ENCODE data around the gene WDFY2. TPM values are rescaled to one million over a fixed set of nuclear protein-coding genes. Genes with fewer than 3 reads are reported as not detected.
A peak's percentile ranks its signal among the peaks of the same experiment; 100 is the strongest.
"Not testable (repeated sequence)": the region's sequence is repeated elsewhere in the genome, so short reads cannot be mapped to it uniquely, and the experiment has no call there.

WDFY2 gene
- total RNA-seq, 5 donors from 2014 or later (not counting 1 experiment from before 2014, with no cell fraction given): 18.2 to 28.3 (median 20.0) TPM

- ChIA-PET CTCF (interaction anchor here in 1 of 2 donors (0.8 kb wide), 1 partner anchor 39 kb away, joined by 4 read pairs; no protein-coding TSS in a partner anchor), POLR2A (interaction anchor here in 1 of 2 donors (0.7 kb wide), 1 partner anchor 103 kb away, joined by 14 read pairs; no protein-coding TSS in a partner anchor)
- Mint-ChIP-seq H3K4me3 (no peak overlapping the region), H3K27me3 (peaks cover 0 to 3% of the 10 kb centered on the region in 2 donors), H3K27ac (no peak overlapping the region), H3K36me3 (no peaks in the 10 kb centered on the region), H3K4me1 (no peaks in the 10 kb centered on the region), H3K9me3 (peaks cover 0 to 4% (median 0%) of the 10 kb centered on the region in 3 donors)
- ATAC-seq (replicated peaks in 1 of 4): no peak
- H3K36me3 ChIP-seq (ENCODE audit: control insufficient read depth in 2 of 2, extremely low read depth in 1 of 2, insufficient read depth in 1 of 2, low read length in 1 of 2): no peaks in the 10 kb centered on the region
- peaks cover 0 to 2% of the 10 kb centered on the region in 2 experiments for H3K27me3 ChIP-seq (replicated peaks in 1 of 2; ENCODE audit: control insufficient read depth in 2 of 2, extremely low read depth in 1 of 2, insufficient read depth in 2 of 2, low read length in 1 of 2)
- 100% methylated on average over 1 of the region's 9 CpGs for WGBS (ENCODE audit: insufficient coverage)
- DNase-seq: no peak
- no peaks in the 10 kb centered on the region for H3K4me1 ChIP-seq (ENCODE audit: control insufficient read depth in 1 of 2, extremely low read depth in 1 of 2, insufficient read depth in 2 of 2, low read length in 2 of 2)
- no peak overlapping the region for H3K4me3 ChIP-seq (ENCODE audit: control insufficient read depth in 1 of 2, extremely low read depth in 1 of 2, low read length in 1 of 2)
- no peaks in the 10 kb centered on the region for H3K9me3 ChIP-seq
- no peak overlapping the region for H3K27ac ChIP-seq (ENCODE audit: low read length)
These were observed 41.7 kb upstream of the WDFY2 start for GRCh38 chr13:51542346-51543242.

- H3K9me3 Mint-ChIP-seq; H3K36me3 ChIP-seq (ENCODE audit: control insufficient read depth in 2 of 2, extremely low read depth in 1 of 2, insufficient read depth in 1 of 2, low read length in 1 of 2); H3K27ac ChIP-seq (ENCODE audit: low read length); H3K4me1 ChIP-seq (ENCODE audit: control insufficient read depth in 1 of 2, extremely low read depth in 1 of 2, insufficient read depth in 2 of 2, low read length in 2 of 2); H3K4me3 ChIP-seq (ENCODE audit: control insufficient read depth in 1 of 2, extremely low read depth in 1 of 2, low read length in 1 of 2); DNase-seq; ATAC-seq (replicated peaks in 1 of 4); H3K27ac Mint-ChIP-seq; H3K4me1 Mint-ChIP-seq; H3K9me3 ChIP-seq; H3K36me3 Mint-ChIP-seq; H3K27me3 ChIP-seq (replicated peaks in 1 of 2; ENCODE audit: control insufficient read depth in 2 of 2, extremely low read depth in 1 of 2, insufficient read depth in 2 of 2, low read length in 1 of 2); CTCF ChIA-PET; H3K4me3 Mint-ChIP-seq; H3K27me3 Mint-ChIP-seq: not testable (repeated sequence)
- WGBS (ENCODE audit: insufficient coverage): no CpG with 5 or more reads among the region's 3 CpGs
- POLR2A ChIA-PET: interaction anchor here in 1 of 2 donors (0.5 kb wide), 1 partner anchor 1517 kb away, joined by 3 read pairs; no protein-coding TSS in a partner anchor
These were observed 38.8 kb upstream of the WDFY2 start for GRCh38 chr13:51545446-51545845.

GRCh38 chr13:51547425-51548176 lies 36.7 kb upstream of the WDFY2 start:
- no CpG with 5 or more reads among the region's 6 CpGs for WGBS (ENCODE audit: insufficient coverage)
- no peaks in the 10 kb centered on the region for H3K27me3 ChIP-seq (replicated peaks in 1 of 2; ENCODE audit: control insufficient read depth in 2 of 2, extremely low read depth in 1 of 2, insufficient read depth in 2 of 2, low read length in 1 of 2)
- Mint-ChIP-seq H3K27me3 (peaks cover 0 to 3% of the 10 kb centered on the region in 2 donors), H3K4me3 (no peak overlapping the region), H3K4me1 (no peaks in the 10 kb centered on the region), H3K36me3 (no peaks in the 10 kb centered on the region), H3K27ac (no peak overlapping the region), H3K9me3 (peaks cover 0 to 4% (median 0%) of the 10 kb centered on the region in 3 donors)
- no peaks in the 10 kb centered on the region for H3K4me1 ChIP-seq (ENCODE audit: control insufficient read depth in 1 of 2, extremely low read depth in 1 of 2, insufficient read depth in 2 of 2, low read length in 2 of 2)
- H3K9me3 ChIP-seq: no peaks in the 10 kb centered on the region
- ChIA-PET POLR2A (interaction anchor here in 1 of 2 donors (0.5 kb wide), 1 partner anchor 94 kb away, joined by 3 read pairs; no protein-coding TSS in a partner anchor), CTCF (interaction anchor here in 1 of 2 donors (0.6 to 0.7 kb wide), 2 partner anchors 17 to 48 kb away, joined by 3 to 5 read pairs; no protein-coding TSS in a partner anchor)
- H3K36me3 ChIP-seq (ENCODE audit: control insufficient read depth in 2 of 2, extremely low read depth in 1 of 2, insufficient read depth in 1 of 2, low read length in 1 of 2): no peaks in the 10 kb centered on the region
- H3K4me3 ChIP-seq (ENCODE audit: control insufficient read depth in 1 of 2, extremely low read depth in 1 of 2, low read length in 1 of 2): no peak overlapping the region
- no peak overlapping the region for H3K27ac ChIP-seq (ENCODE audit: low read length)
- DNase-seq: no peak
- ATAC-seq (replicated peaks in 1 of 4): no peak

- H3K36me3 ChIP-seq (ENCODE audit: control insufficient read depth in 2 of 2, extremely low read depth in 1 of 2, insufficient read depth in 1 of 2, low read length in 1 of 2): no peaks in the 10 kb centered on the region
- H3K4me1 Mint-ChIP-seq: no peaks in the 10 kb centered on the region
- H3K36me3 Mint-ChIP-seq: no peaks in the 10 kb centered on the region
- no peaks in the 10 kb centered on the region for H3K4me1 ChIP-seq (ENCODE audit: control insufficient read depth in 1 of 2, extremely low read depth in 1 of 2, insufficient read depth in 2 of 2, low read length in 2 of 2)
- ATAC-seq (replicated peaks in 1 of 4) (no peak), DNase-seq (peak in 2 of 35 experiments; percentile 0 to 17)
- peaks cover 0 to 4% (median 0%) of the 10 kb centered on the region in 3 donors for H3K9me3 Mint-ChIP-seq
- ChIA-PET CTCF (interaction anchor here in 1 of 2 donors (0.8 kb wide), 1 partner anchor 184 kb away, joined by 5 read pairs; no protein-coding TSS in a partner anchor), POLR2A (no interaction called here)
- H3K27ac ChIP-seq (ENCODE audit: low read length): no peak overlapping the region
- 67% methylated on average over 1 of the region's 3 CpGs for WGBS (ENCODE audit: insufficient coverage)
- no peak overlapping the region for H3K4me3 Mint-ChIP-seq
- H3K4me3 ChIP-seq (ENCODE audit: control insufficient read depth in 1 of 2, extremely low read depth in 1 of 2, low read length in 1 of 2): no peak overlapping the region
- no peaks in the 10 kb centered on the region for H3K9me3 ChIP-seq
- no peaks in the 10 kb centered on the region for H3K27me3 Mint-ChIP-seq
- no peak overlapping the region for H3K27ac Mint-ChIP-seq
- H3K27me3 ChIP-seq (replicated peaks in 1 of 2; ENCODE audit: control insufficient read depth in 2 of 2, extremely low read depth in 1 of 2, insufficient read depth in 2 of 2, low read length in 1 of 2): no peaks in the 10 kb centered on the region
These were observed 35.2 kb upstream of the WDFY2 start for GRCh38 chr13:51549050-51549449.

- POLR2A ChIA-PET: no interaction called here
- no peaks in the 10 kb centered on the region for H3K9me3 ChIP-seq
- H3K27me3 Mint-ChIP-seq: no peaks in the 10 kb centered on the region
- no peaks in the 10 kb centered on the region for H3K36me3 ChIP-seq (ENCODE audit: control insufficient read depth in 2 of 2, extremely low read depth in 1 of 2, insufficient read depth in 1 of 2, low read length in 1 of 2)
- no peaks in the 10 kb centered on the region for H3K4me1 ChIP-seq (ENCODE audit: control insufficient read depth in 1 of 2, extremely low read depth in 1 of 2, insufficient read depth in 2 of 2, low read length in 2 of 2)
- no peak overlapping the region for H3K4me3 ChIP-seq (ENCODE audit: control insufficient read depth in 1 of 2, extremely low read depth in 1 of 2, low read length in 1 of 2)
- H3K27ac Mint-ChIP-seq: no peak overlapping the region
- DNase-seq (no peak), ATAC-seq (replicated peaks in 1 of 4) (no peak)
- CTCF ChIA-PET: no interaction called here
- WGBS (ENCODE audit: insufficient coverage): no CpG with 5 or more reads among the region's 2 CpGs
- H3K9me3 Mint-ChIP-seq: peaks cover 0 to 4% (median 0%) of the 10 kb centered on the region in 3 donors
- H3K4me3 Mint-ChIP-seq: no peak overlapping the region
- no peak overlapping the region for H3K27ac ChIP-seq (ENCODE audit: low read length)
- no peaks in the 10 kb centered on the region for H3K27me3 ChIP-seq (replicated peaks in 1 of 2; ENCODE audit: control insufficient read depth in 2 of 2, extremely low read depth in 1 of 2, insufficient read depth in 2 of 2, low read length in 1 of 2)
- no peaks in the 10 kb centered on the region for H3K36me3 Mint-ChIP-seq
- H3K4me1 Mint-ChIP-seq: no peaks in the 10 kb centered on the region
These were observed 34.7 kb upstream of the WDFY2 start for GRCh38 chr13:51549593-51549992.

GRCh38 chr13:51550151-51550550 lies 34.1 kb upstream of the WDFY2 start:
- H3K4me3 Mint-ChIP-seq: no peak overlapping the region
- no peaks in the 10 kb centered on the region for H3K4me1 Mint-ChIP-seq
- H3K9me3 ChIP-seq: no peaks in the 10 kb centered on the region
- CTCF ChIA-PET: no interaction called here
- WGBS (ENCODE audit: insufficient coverage): no CpG with 5 or more reads among the region's 1 CpG
- DNase-seq (no peak), ATAC-seq (replicated peaks in 1 of 4) (no peak)
- H3K27me3 ChIP-seq (replicated peaks in 1 of 2; ENCODE audit: control insufficient read depth in 2 of 2, extremely low read depth in 1 of 2, insufficient read depth in 2 of 2, low read length in 1 of 2): no peaks in the 10 kb centered on the region
- no peaks in the 10 kb centered on the region for H3K27me3 Mint-ChIP-seq
- H3K4me1 ChIP-seq (ENCODE audit: control insufficient read depth in 1 of 2, extremely low read depth in 1 of 2, insufficient read depth in 2 of 2, low read length in 2 of 2): no peaks in the 10 kb centered on the region
- POLR2A ChIA-PET: no interaction called here
- H3K9me3 Mint-ChIP-seq: peaks cover 0 to 4% (median 0%) of the 10 kb centered on the region in 3 donors
- H3K36me3 Mint-ChIP-seq: no peaks in the 10 kb centered on the region
- H3K4me3 ChIP-seq (ENCODE audit: control insufficient read depth in 1 of 2, extremely low read depth in 1 of 2, low read length in 1 of 2): no peak overlapping the region
- H3K27ac ChIP-seq (ENCODE audit: low read length): no peak overlapping the region
- H3K36me3 ChIP-seq (ENCODE audit: control insufficient read depth in 2 of 2, extremely low read depth in 1 of 2, insufficient read depth in 1 of 2, low read length in 1 of 2): no peaks in the 10 kb centered on the region
- H3K27ac Mint-ChIP-seq: no peak overlapping the region

Data from T-cell (primary cell).